Keratinocyte (primary cell): ENCODE measurements around the gene EDNRA. TPM values are rescaled to one million over a fixed set of nuclear protein-coding genes. Genes with fewer than 3 reads are reported as not detected.

ENCODE experiments used
- DNase-seq: peaks from one replicate; pipeline ENCODE4 v3.0.0-alpha.2; 2011; ENCODE audit warnings: low read depth, missing footprints, low spot score
- FAIRE-seq: peaks from 2 replicates; lab custom pipeline; 2011; peaks lifted over from hg19 to GRCh38; lab: Jason Lieb, UNC
- H2AFZ ChIP-seq: 2 replicates; pipeline ENCODE4 v1.6.0; 2012; ENCODE audit warnings: low read length, control low read depth, inconsistent platforms; ENCODE audit not compliant: control insufficient read depth
- H3K27ac ChIP-seq: 2 replicates; pipeline ENCODE4 v1.5.1; 2011; ENCODE audit warnings: low read length; ENCODE audit not compliant: control insufficient read depth, insufficient read depth
- H3K27me3 ChIP-seq: 3 replicates; pipeline ENCODE4 v1.6.0; 2011; ENCODE audit warnings: low read length; ENCODE audit not compliant: control insufficient read depth, insufficient read depth; ENCODE audit errors: extremely low read depth
- H3K36me3 ChIP-seq, 2 experiments: 2 replicates in 1 of 2; 3 replicates in 1 of 2; pipeline ENCODE4 v1.5.1; 2011; ENCODE audit warnings: low read length in 2 of 2, mild to moderate bottlenecking in 1 of 2; ENCODE audit not compliant: control insufficient read depth in 2 of 2, insufficient read depth in 2 of 2; ENCODE audit errors: extremely low read depth in 1 of 2
- H3K4me1 ChIP-seq: 3 replicates; pipeline ENCODE4 v1.5.1; 2011; ENCODE audit warnings: low read length; ENCODE audit not compliant: control insufficient read depth, insufficient read depth; ENCODE audit errors: extremely low read depth
- H3K4me2 ChIP-seq: 3 replicates; pipeline ENCODE4 v1.6.0; 2011; ENCODE audit warnings: low read depth, low read length; ENCODE audit not compliant: control insufficient read depth, insufficient read depth; ENCODE audit errors: extremely low read depth
- H3K4me3 ChIP-seq, 3 experiments: fragments of 200-600 bp in 1 of 3; sonication (generic) in 1 of 3; 2 replicates in 2 of 3; 3 replicates in 1 of 3; pipeline ENCODE4 v1.5.1; 2011 to 2016; ENCODE audit warnings: low read length in 3 of 3, mild to moderate bottlenecking in 3 of 3, control low read depth in 2 of 3, inconsistent platforms in 1 of 3, low read depth in 1 of 3, mixed read lengths in 1 of 3, mixed run types in 1 of 3, moderate library complexity in 1 of 3; ENCODE audit not compliant: control insufficient read depth in 2 of 3, insufficient read depth in 2 of 3; ENCODE audit errors: extremely low read depth in 1 of 3
- H3K79me2 ChIP-seq: 2 replicates; pipeline ENCODE4 v1.6.0; 2012; ENCODE audit warnings: low read length; ENCODE audit not compliant: control insufficient read depth, insufficient read depth
- H3K9ac ChIP-seq: 3 replicates; pipeline ENCODE4 v1.6.0; 2011; ENCODE audit warnings: low read length; ENCODE audit not compliant: control insufficient read depth, insufficient read depth; ENCODE audit errors: extremely low read depth
- H3K9me1 ChIP-seq: 3 replicates; pipeline ENCODE4 v1.6.0; 2011; ENCODE audit warnings: low read length; ENCODE audit not compliant: control insufficient read depth, insufficient read depth; ENCODE audit errors: extremely low read depth
- H3K9me3 ChIP-seq: 2 replicates; pipeline ENCODE4 v1.5.1; 2012; ENCODE audit warnings: low read depth, low read length; ENCODE audit not compliant: control insufficient read depth
- H4K20me1 ChIP-seq: 3 replicates; pipeline ENCODE4 v1.6.0; 2011; ENCODE audit warnings: low read length; ENCODE audit not compliant: control insufficient read depth, insufficient read depth; ENCODE audit errors: extremely low read depth
- CTCF ChIP-seq, 3 experiments: IDR thresholded peaks in 1 of 3; conservative IDR thresholded peaks in 1 of 3; optimal IDR thresholded peaks in 1 of 3; 2 replicates in 2 of 3; 3 replicates in 1 of 3; pipeline versions ENCODE3 to v1.5.1; 2011; ENCODE audit warnings: low read length in 3 of 3, mild to moderate bottlenecking in 3 of 3, moderate library complexity in 2 of 3, control low read depth in 1 of 3, inconsistent platforms in 1 of 3; ENCODE audit not compliant: insufficient read depth in 2 of 3; ENCODE audit errors: extremely low read depth in 1 of 3
- EZH2 ChIP-seq: IDR thresholded peaks from one replicate; pipeline ENCODE4 v1.6.1; 2012; ENCODE audit warnings: inconsistent platforms, mild to moderate bottlenecking, low read length, moderate library complexity
- dilution Hi-C: fragments of 300-500 bp; cut with MboI; formaldehyde crosslinking; loops from one replicate; pipeline ENCODE4 v1.7.0; 2020; ENCODE audit warnings: low sequenced_read_pairs; ENCODE audit not compliant: extremely low pct_ligation_motif_present
- polyA plus RNA-seq, 5 experiments: library from polyadenylated mRNA; depleted of rRNA in 3 of 5; stranded (reverse) in 3 of 5; stranded (forward) in 1 of 5; unstranded in 1 of 5; fragments of >200 nt; gene quantifications; 1 replicate in 1 of 5; 2 replicates in 3 of 5; 3 replicates in 1 of 5; pipeline versions ENCODE4 v1.2.1 to v1.2.3, GENCODE V29; 2011 to 2012; ENCODE audit warnings: missing spikeins in 2 of 5, low read depth in 1 of 5, low replicate concordance in 1 of 5

EDNRA gene
- polyA plus RNA-seq, 1 donor (not counting 4 experiments of a cell fraction or from before 2014, with no cell fraction given) = 7.8 TPM

- Histone ChIP-seq H3K27ac (no peak overlapping the region), H3K9me3 (no peaks in the 10 kb centered on the region), H3K9ac (no peak overlapping the region), H3K4me1 (peaks cover 6% of the 10 kb centered on the region), H3K36me3 (peaks cover 0 to 4% of the 10 kb centered on the region in 2 experiments), H3K9me1 (no peaks in the 10 kb centered on the region), H3K27me3 (no peaks in the 10 kb centered on the region), H3K4me2 (no peak overlapping the region), H3K79me2 (no peaks in the 10 kb centered on the region), H2AFZ (no peak overlapping the region), H3K4me3 (no peak overlapping the region), H4K20me1 (no peaks in the 10 kb centered on the region)
- no peak for FAIRE-seq
- TF ChIP-seq EZH2 = no peak
- TF ChIP-seq CTCF (optimal IDR thresholded peaks at IDR 0.05 in 1 of 3, IDR thresholded peaks at IDR 0.05 in 1 of 3, conservative IDR thresholded peaks at IDR 0.05 in 1 of 3; ENCODE audit: extremely low read depth in 1 of 3, insufficient read depth in 2 of 3, low read length in 3 of 3) = no peak
- DNase-seq = no peak
- dilution Hi-C loops = no loop called here
Observed at GRCh38 chr4:147487616-147488015, 6.7 kb downstream of the EDNRA start.

- Histone ChIP-seq H3K9ac (no peak overlapping the region), H3K27me3 (no peaks in the 10 kb centered on the region), H2AFZ (no peak overlapping the region), H3K9me1 (no peaks in the 10 kb centered on the region), H3K4me3 (no peak overlapping the region), H3K27ac (no peak overlapping the region), H3K4me2 (no peak overlapping the region), H3K36me3 (peaks cover 0 to 4% of the 10 kb centered on the region in 2 experiments), H3K4me1 (peaks cover 8% of the 10 kb centered on the region), H4K20me1 (no peaks in the 10 kb centered on the region), H3K9me3 (no peaks in the 10 kb centered on the region), H3K79me2 (no peaks in the 10 kb centered on the region)
- no peak for FAIRE-seq
- dilution Hi-C loops = no loop called here
- no peak for TF ChIP-seq EZH2
- TF ChIP-seq CTCF (optimal IDR thresholded peaks at IDR 0.05 in 1 of 3, IDR thresholded peaks at IDR 0.05 in 1 of 3, conservative IDR thresholded peaks at IDR 0.05 in 1 of 3; ENCODE audit: extremely low read depth in 1 of 3, insufficient read depth in 2 of 3, low read length in 3 of 3) = no peak
- no peak for DNase-seq
Observed at GRCh38 chr4:147488556-147488955, 7.7 kb downstream of the EDNRA start.
